ENCODE results near the gene C11orf87. TPM values are rescaled to one million over a fixed set of nuclear protein-coding genes. Genes with fewer than 3 reads are reported as not detected.

C11orf87 gene
- total and polyA plus RNA-seq, 2 of the 4 experiments (the other 2 are of a cell fraction), result under 0.01 to 0.24 TPM

DNA sequence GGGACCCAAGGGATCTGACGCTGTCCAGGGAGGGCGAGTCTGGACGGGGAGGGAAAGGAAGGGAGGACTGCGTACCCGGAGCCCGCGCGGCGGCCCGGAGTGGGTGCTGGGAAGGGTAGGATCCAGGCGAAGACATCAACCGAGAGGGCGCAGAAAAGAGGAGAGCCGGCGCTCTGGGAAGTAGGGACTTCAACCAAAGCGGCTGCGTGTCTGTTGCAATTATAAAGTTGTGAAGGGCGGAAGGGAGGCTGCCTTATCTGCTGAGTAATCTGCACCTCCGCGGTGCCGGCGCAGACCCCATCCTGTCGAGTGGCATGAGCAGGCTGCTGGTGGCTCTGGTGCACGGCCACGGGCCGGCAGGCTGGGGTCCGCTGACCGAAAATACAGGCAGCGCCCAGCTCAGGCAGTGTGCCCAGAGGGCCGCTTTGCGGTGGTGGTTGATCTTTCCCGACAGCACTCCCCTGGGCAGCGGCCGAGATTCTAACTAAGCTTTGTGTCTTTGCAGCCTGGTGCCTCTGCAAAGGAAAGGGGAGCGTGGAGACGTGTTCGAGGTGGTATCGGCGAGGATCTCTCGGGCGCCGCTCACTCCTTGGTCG is 978 bp downstream of the C11orf87 start:
- Histone ChIP-seq H3K27me3 (ENCODE audit: control insufficient read depth, insufficient read depth, low read length) (peaks cover 11% of the 10 kb centered on the region; the same call in 1 of the 2 replicates), H3K36me3 (ENCODE audit: control insufficient read depth, insufficient read depth, low read length) (no peaks in the 10 kb centered on the region), H3K23ac (ENCODE audit: low read depth, low read length) (no peak overlapping the region), H4K8ac (ENCODE audit: low read depth in 2 of 2, low read length in 2 of 2) (no peak overlapping the region), H4K20me1 (ENCODE audit: insufficient read depth, low read length) (no peaks in the 10 kb centered on the region), H2BK120ac (ENCODE audit: low read depth, low read length) (peak overlapping the region; percentile 38; the same call in 1 of the 2 replicates), H3K4ac (ENCODE audit: low read depth, low read length) (no peak overlapping the region; the same call in 1 of the 2 replicates), H3K4me2 (ENCODE audit: low read depth, low read length) (peak overlapping the region; percentile 84), H3K4me1 (ENCODE audit: control insufficient read depth, insufficient read depth, low read length) (peaks cover 4% of the 10 kb centered on the region), H2BK20ac (ENCODE audit: low read depth, low read length) (no peak overlapping the region), H3K18ac (ENCODE audit: low read depth, low read length) (no peak overlapping the region), H3K14ac (replicated peaks; ENCODE audit: low read depth, low read length) (no peak overlapping the region), H3K79me1 (ENCODE audit: low read depth in 1 of 2, low read length in 2 of 2) (no peaks in the 10 kb centered on the region), H3K4me3 (ENCODE audit: insufficient read depth, low read depth, low read length) (peak overlapping the region; percentile 40), H3K9ac (ENCODE audit: low read depth, low read length) (no peak overlapping the region; the same call in 1 of the 2 replicates), H2AFZ (replicated peaks; ENCODE audit: low read length, poor library complexity) (peak overlapping the region; percentile 76), H3K9me1 (ENCODE audit: insufficient read depth, low read length) (no peaks in the 10 kb centered on the region), H3K56ac (ENCODE audit: extremely low read depth, insufficient read depth, low read length) (no peak overlapping the region), H2AK5ac (ENCODE audit: low read depth, low read length) (no peak overlapping the region), H2BK15ac (ENCODE audit: low read depth, low read length) (no peak overlapping the region), H2BK5ac (ENCODE audit: low read depth, low read length, poor library complexity, severe bottlenecking) (no peak overlapping the region), H4K91ac (ENCODE audit: insufficient read depth, low read depth, low read length) (no peak overlapping the region), H2AK9ac (replicated peaks; ENCODE audit: low read depth, low read length, poor library complexity) (no peak overlapping the region), H4K5ac (ENCODE audit: low read depth, low read length) (no peak overlapping the region), H3K27ac (ENCODE audit: insufficient read depth, low read length) (no peak overlapping the region), H3K9me3 (ENCODE audit: control insufficient read depth, insufficient read depth, low read length) (no peaks in the 10 kb centered on the region)
- ATAC-seq (ENCODE audit: low read depth), result peak; percentile 57
- TF ChIP-seq MAFK (IDR thresholded peaks at IDR 0.05; ENCODE audit: low read depth, low read length) (no peak), RCOR1 (IDR thresholded peaks at IDR 0.05; ENCODE audit: insufficient replicate concordance, low read length) (no peak), FOS (IDR thresholded peaks at IDR 0.05; ENCODE audit: low read depth, low read length) (no peak), CHD1 (IDR thresholded peaks at IDR 0.05; ENCODE audit: low read depth, low read length) (no peak), RAD21 (IDR thresholded peaks at IDR 0.05; ENCODE audit: low read length) (no peak), BHLHE40 (IDR thresholded peaks at IDR 0.05; ENCODE audit: low read depth, low read length) (no peak), MAZ (IDR thresholded peaks at IDR 0.05; ENCODE audit: borderline replicate concordance, low read depth, low read length) (no peak), SMC3 (IDR thresholded peaks at IDR 0.05; ENCODE audit: low read depth, low read length) (no peak), CEBPB (IDR thresholded peaks at IDR 0.05; ENCODE audit: low read depth, low read length) (no peak), NFE2L2 (IDR thresholded peaks at IDR 0.05; ENCODE audit: low read depth, low read length) (no peak)
- TF ChIP-seq, protein P1, sequence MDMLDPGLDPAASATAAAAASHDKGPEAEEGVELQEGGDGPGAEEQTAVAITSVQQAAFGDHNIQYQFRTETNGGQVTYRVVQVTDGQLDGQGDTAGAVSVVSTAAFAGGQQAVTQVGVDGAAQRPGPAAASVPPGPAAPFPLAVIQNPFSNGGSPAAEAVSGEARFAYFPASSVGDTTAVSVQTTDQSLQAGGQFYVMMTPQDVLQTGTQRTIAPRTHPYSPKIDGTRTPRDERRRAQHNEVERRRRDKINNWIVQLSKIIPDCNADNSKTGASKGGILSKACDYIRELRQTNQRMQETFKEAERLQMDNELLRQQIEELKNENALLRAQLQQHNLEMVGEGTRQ (IDR thresholded peaks at IDR 0.05; ENCODE audit: low read depth, low read length), result no peak
- no peak for DNase-seq
- no TSS peak for BruUV-seq (replicated peaks)
- POLR2A ChIA-PET (ENCODE audit: unreplicated experiment), result no interaction called here
- in situ Hi-C loops (cut with MboI; ENCODE audit: low sequenced_read_pairs), result no loop called here
- intact Hi-C loops (cut with micrococcal nuclease), result loop anchor here (5.0 to 10.0 kb wide), 2 partner anchors 548 to 726 kb away; no protein-coding TSS in a partner anchor
- 1% methylated on average over 15 of the region's 43 CpGs; no CpG with 5 or more reads in 1 of the 2 experiments for WGBS, 2 experiments (ENCODE audit: extremely low coverage in 2 of 2, insufficient read length in 1 of 2)
- dilution Hi-C loops (cut with HindIII; ENCODE audit: low sequenced_read_pairs, unreplicated experiment), result no loop called here
- CTCF ChIA-PET, result no interaction called here

Measured in IMR-90 (cell line).